Progenitor cell of endocrine pancreas (in vitro differentiated cells): Measurements from ENCODE around the gene COL19A1. TPM values are rescaled to one million over a fixed set of nuclear protein-coding genes. Genes with fewer than 3 reads are reported as not detected.

Experiments
- DNase-seq: peaks from one replicate; pipeline ENCODE4 v3.0.0; 2021; ENCODE audit warnings: low spot score; ENCODE audit not compliant: unreplicated experiment
- H3K27ac Mint-ChIP-seq: 2 replicates; pipeline ENCODE4 v1.8.0; 2021; ENCODE audit warnings: mild to moderate bottlenecking, moderate library complexity, mixed read lengths
- H3K27me3 Mint-ChIP-seq: 2 replicates; pipeline ENCODE4 v1.8.0; 2021; ENCODE audit warnings: mixed read lengths
- H3K36me3 Mint-ChIP-seq: 2 replicates; pipeline ENCODE4 v1.8.0; 2022; ENCODE audit warnings: mixed read lengths; ENCODE audit not compliant: insufficient read depth
- H3K4me1 Mint-ChIP-seq: 2 replicates; pipeline ENCODE4 v1.8.0; 2021; ENCODE audit warnings: low read depth, mixed read lengths
- H3K4me3 Mint-ChIP-seq: 2 replicates; pipeline ENCODE4 v1.8.0; 2021; ENCODE audit warnings: low read depth, mild to moderate bottlenecking, moderate library complexity, mixed read lengths
- H3K9me3 Mint-ChIP-seq: 2 replicates; pipeline ENCODE4 v1.8.0; 2021; ENCODE audit warnings: low read depth, mixed read lengths
- CTCF ChIP-seq: fragments of 200-600 bp; sonication (generic); IDR thresholded peaks from one replicate; pipeline ENCODE4 v1.5.0; 2021; ENCODE audit warnings: antibody characterized with exemption, mild to moderate bottlenecking; ENCODE audit not compliant: unreplicated experiment
- total RNA-seq: library from RNA; stranded (reverse); gene quantifications from 2 replicates; pipeline ENCODE4 v1.2.1, GENCODE V29; 2021

Gene COL19A1
- total RNA-seq, 1 donor from 2014 or later = 2.3 TPM

- no peaks in the 10 kb centered on the region for H3K9me3 Mint-ChIP-seq
- H3K36me3 Mint-ChIP-seq = no peaks in the 10 kb centered on the region
- H3K27ac Mint-ChIP-seq = no peak overlapping the region
- no peak for DNase-seq
- TF ChIP-seq CTCF = no peak
- H3K4me3 Mint-ChIP-seq = no peak overlapping the region
- H3K27me3 Mint-ChIP-seq = no peaks in the 10 kb centered on the region
- no peaks in the 10 kb centered on the region for H3K4me1 Mint-ChIP-seq
Measured at GRCh38 chr6:70130865-70131264, 264.5 kb downstream of the COL19A1 start.

GRCh38 chr6:70131528-70131927, 265.2 kb downstream of the COL19A1 start:
- Mint-ChIP-seq H3K36me3 (no peaks in the 10 kb centered on the region), H3K4me1 (no peaks in the 10 kb centered on the region), H3K27ac (no peak overlapping the region), H3K9me3 (no peaks in the 10 kb centered on the region), H3K27me3 (no peaks in the 10 kb centered on the region), H3K4me3 (no peak overlapping the region)
- TF ChIP-seq CTCF = no peak
- no peak for DNase-seq

GRCh38 chr6:70133246-70133645, 266.9 kb downstream of the COL19A1 start:
- H3K36me3 Mint-ChIP-seq = no peaks in the 10 kb centered on the region
- H3K27me3 Mint-ChIP-seq = no peaks in the 10 kb centered on the region
- no peak for DNase-seq
- no peaks in the 10 kb centered on the region for H3K4me1 Mint-ChIP-seq
- no peaks in the 10 kb centered on the region for H3K9me3 Mint-ChIP-seq
- no peak overlapping the region for H3K4me3 Mint-ChIP-seq
- no peak overlapping the region for H3K27ac Mint-ChIP-seq
- TF ChIP-seq CTCF = no peak

- Mint-ChIP-seq H3K4me3 (no peak overlapping the region), H3K9me3 (no peaks in the 10 kb centered on the region), H3K36me3 (no peaks in the 10 kb centered on the region), H3K27me3 (no peaks in the 10 kb centered on the region), H3K4me1 (no peaks in the 10 kb centered on the region), H3K27ac (no peak overlapping the region)
- no peak for DNase-seq
- TF ChIP-seq CTCF = no peak
Measured at GRCh38 chr6:70134542-70134941, 268.2 kb downstream of the COL19A1 start.

- Mint-ChIP-seq H3K4me1 (peaks cover 1% of the 10 kb centered on the region), H3K36me3 (no peaks in the 10 kb centered on the region), H3K4me3 (no peak overlapping the region), H3K27ac (no peak overlapping the region), H3K27me3 (no peaks in the 10 kb centered on the region), H3K9me3 (no peaks in the 10 kb centered on the region)
- no peak for DNase-seq
- no peak for TF ChIP-seq CTCF
Measured at GRCh38 chr6:70135219-70136160, 269.1 kb downstream of the COL19A1 start.
